K562 (cell line): ENCODE results near the gene VRK2. TPM values are rescaled to one million over a fixed set of nuclear protein-coding genes. Genes with fewer than 3 reads are reported as not detected.

Experiments used
- ATAC-seq: fragments of 200-7000 bp; cut with Tn5 transposase; 3 replicates; pipeline ENCODE4 v1.9.1; 2020; ENCODE audit warnings: moderate library complexity
- BruUV-seq: library from RNA; stranded (reverse); fragments of 400-500 nt; replicated peaks from 2 replicates; lab custom pipeline; 2021; lab: Mats Ljungman, UMichigan
- CTCF ChIA-PET: fragments of 300-600 bp; formaldehyde crosslinking; extraction: SDS; loops from one replicate; lab custom pipeline; 2021; ENCODE audit warnings: low intra/inter-chr PET ratio; lab: Yijun Ruan, JAX
- POLR2A ChIA-PET: fragments of 300-600, 350-650 bp; sonication (Branson Sonifier 250); formaldehyde crosslinking; extraction: SDS; loops from one replicate; lab custom pipeline; 2021; ENCODE audit warnings: antibody characterized with exemption, inconsistent platforms; lab: Yijun Ruan, JAX
- DNase-seq, 4 experiments: peaks; one replicate each; pipeline versions ENCODE4 v3.0.0 to v3.0.0-alpha.2; 2011 to 2018; ENCODE audit warnings: low spot score in 3 of 4, mixed read lengths in 3 of 4; ENCODE audit errors: extremely low read depth in 1 of 4
- FAIRE-seq: peaks from 2 replicates; lab custom pipeline; 2011; peaks lifted over from hg19 to GRCh38; lab: Jason Lieb, UNC
- H2AFZ ChIP-seq: 2 replicates; pipeline ENCODE4 v1.6.0; 2011; ENCODE audit warnings: low read depth, low read length, control low read depth, inconsistent platforms
- H3K27ac ChIP-seq: fragments of 200-600 bp; 3 replicates; pipeline ENCODE4 v1.8.0; 2011; ENCODE audit warnings: low read depth, mild to moderate bottlenecking, control low read depth, inconsistent platforms, low read length, moderate library complexity, mixed read lengths; ENCODE audit errors: extremely low read depth
- H3K27me3 ChIP-seq, 2 experiments: fragments of 300-600 bp in 1 of 2; 2 replicates in 1 of 2; 3 replicates in 1 of 2; pipeline versions ENCODE4 v1.6.0 to v1.8.0; 2011; ENCODE audit warnings: inconsistent platforms in 2 of 2, low read length in 2 of 2, mild to moderate bottlenecking in 1 of 2, mixed read lengths in 1 of 2, moderate library complexity in 1 of 2; ENCODE audit not compliant: control insufficient read depth in 2 of 2, insufficient read depth in 2 of 2
- H3K36me3 ChIP-seq: fragments of 300-600 bp; 3 replicates; pipeline ENCODE4 v1.8.0; 2011; ENCODE audit warnings: mild to moderate bottlenecking, low read length, inconsistent platforms; ENCODE audit not compliant: control insufficient read depth, insufficient read depth
- H3K4me1 ChIP-seq, 2 experiments: fragments of 200-600 bp in 1 of 2; replicated peaks in 1 of 2; 2 replicates in 1 of 2; 3 replicates in 1 of 2; pipeline versions ENCODE4 v1.5.1 to v1.8.0; 2011; ENCODE audit warnings: inconsistent platforms in 2 of 2, low read length in 2 of 2, mild to moderate bottlenecking in 1 of 2, mixed read lengths in 1 of 2, moderate library complexity in 1 of 2; ENCODE audit not compliant: control insufficient read depth in 2 of 2, insufficient read depth in 2 of 2
- H3K4me2 ChIP-seq: 2 replicates; pipeline ENCODE4 v1.6.1; 2011; ENCODE audit warnings: low read length, control low read depth, inconsistent platforms, mixed read lengths; ENCODE audit not compliant: insufficient read depth
- H3K4me3 ChIP-seq: fragments of 200-600 bp; sonication (generic), shearing (Covaris generic); 2 replicates; pipeline ENCODE4 v1.5.1; 2016; ENCODE audit warnings: control low read depth, inconsistent platforms
- H3K79me2 ChIP-seq: fragments of 200-600 bp; 3 replicates; pipeline ENCODE4 v1.8.0; 2011; ENCODE audit warnings: low read length, inconsistent platforms; ENCODE audit not compliant: control insufficient read depth, insufficient read depth
- H3K9ac ChIP-seq, 2 experiments: 2 replicates each; pipeline versions ENCODE4 v1.6.0 to v1.6.1; 2011; ENCODE audit warnings: low read depth in 2 of 2, low read length in 2 of 2, control low read depth in 1 of 2, inconsistent platforms in 1 of 2, mild to moderate bottlenecking in 1 of 2, mixed read lengths in 1 of 2; ENCODE audit not compliant: insufficient read depth in 1 of 2
- H3K9me1 ChIP-seq: one replicate; pipeline ENCODE4 v1.6.0; 2011; ENCODE audit warnings: inconsistent platforms, mild to moderate bottlenecking, low read length, moderate library complexity; ENCODE audit not compliant: control insufficient read depth, insufficient read depth
- H3K9me3 ChIP-seq: replicated peaks from 2 replicates; pipeline ENCODE4 v1.5.1; 2011; ENCODE audit warnings: low read depth, low read length, inconsistent platforms; ENCODE audit not compliant: control insufficient read depth, insufficient read depth
- H4K20me1 ChIP-seq: replicated peaks from 2 replicates; pipeline ENCODE4 v1.6.1; 2011; ENCODE audit warnings: low read length, inconsistent platforms, mixed read lengths; ENCODE audit not compliant: control insufficient read depth, insufficient read depth
- EP300 ChIP-seq: IDR thresholded peaks from 2 replicates; pipeline ENCODE4 v1.6.1; 2012; ENCODE audit warnings: low read length, improper control_type of control experiment
- FOSL1 ChIP-seq: fragments of 200-800 bp; sonication (Bioruptor generic); conservative IDR thresholded peaks from 2 replicates; pipeline ENCODE4 v1.6.1; 2016; ENCODE audit warnings: missing genetic modification characterization, missing compliant biosample characterization
- HINFP ChIP-seq: fragments of 450-650 bp; conservative IDR thresholded peaks from 2 replicates; pipeline ENCODE4 v1.6.1; 2016; ENCODE audit warnings: missing genetic modification characterization, low read depth, mild to moderate bottlenecking, control low read depth, missing compliant biosample characterization
- MCM7 ChIP-seq, 2 experiments: fragments of 450-650 bp; IDR thresholded peaks; 2 replicates each; pipeline ENCODE4 v1.6.1; 2016 to 2018
- MEF2D ChIP-seq: conservative IDR thresholded peaks from 2 replicates; pipeline ENCODE4 v1.6.1; 2016; ENCODE audit warnings: low read depth, missing genetic modification characterization, missing compliant biosample characterization
- MYC ChIP-seq, 2 experiments: fragments of 250-450 bp in 1 of 2; sonication (Bioruptor Pico) in 1 of 2; IDR thresholded peaks; 2 replicates each; pipeline versions ENCODE4 v1.5.1 to v1.6.1; 2012 to 2021; ENCODE audit warnings: low read depth in 2 of 2, borderline replicate concordance in 1 of 2, improper control_type of control experiment in 1 of 2, low read length in 1 of 2, mild to moderate bottlenecking in 1 of 2, moderate library complexity in 1 of 2
- NFIC ChIP-seq: fragments of 450-650 bp; IDR thresholded peaks from 2 replicates; pipeline ENCODE4 v1.6.1; 2017; ENCODE audit warnings: mild to moderate bottlenecking, inconsistent platforms
- RB1 ChIP-seq: fragments of 450-650 bp; IDR thresholded peaks from 2 replicates; pipeline ENCODE4 v1.6.1; 2017; ENCODE audit warnings: low read depth, mild to moderate bottlenecking
- RBM25 ChIP-seq: fragments of 200-400 bp; formaldehyde crosslinking; IDR thresholded peaks from 2 replicates; pipeline ENCODE4 v1.6.1; 2018; ENCODE audit warnings: low read length, low read depth, moderate library complexity; ENCODE audit not compliant: severe bottlenecking
- SRSF9 ChIP-seq: fragments of 200-400 bp; formaldehyde crosslinking; IDR thresholded peaks from 2 replicates; pipeline ENCODE4 v1.6.1; 2017; ENCODE audit warnings: low read depth, low read length, borderline replicate concordance
- STAG1 ChIP-seq: sonication (generic); formaldehyde crosslinking; IDR thresholded peaks from 2 replicates; pipeline ENCODE4 v1.5.0; 2020; ENCODE audit warnings: missing genetic modification reagents, borderline replicate concordance
- TARDBP ChIP-seq: fragments of 450-650 bp; IDR thresholded peaks from 2 replicates; pipeline ENCODE4 v1.6.1; 2016
- ZNF23 ChIP-seq: fragments of 250-450 bp; sonication (Bioruptor Pico); IDR thresholded peaks from 2 replicates; pipeline ENCODE4 v1.4.0; 2020; ENCODE audit warnings: mild to moderate bottlenecking
- ZNF324 ChIP-seq: fragments of 250-450 bp; sonication (Bioruptor Pico); IDR thresholded peaks from 2 replicates; pipeline ENCODE4 v1.4.0; 2020; ENCODE audit warnings: mild to moderate bottlenecking
- ZNF695 ChIP-seq: fragments of 450-650 bp; formaldehyde crosslinking; IDR thresholded peaks from 2 replicates; pipeline ENCODE4 v1.4.0; 2020; ENCODE audit warnings: mild to moderate bottlenecking, moderate library complexity
- WGBS: fragments of 100-300 bp; shearing (Covaris generic); methylation state at CpG from one replicate; pipeline ENCODE4 v1.1.6; 2016; ENCODE audit warnings: low coverage, mixed read lengths; ENCODE audit not compliant: insufficient coverage; ENCODE audit errors: missing lambda C conversion rate; 5-methylcytosine and 5-hydroxymethylcytosine counted together
- in situ Hi-C: fragments of 300-500 bp; cut with MboI; formaldehyde crosslinking; loops from 4 replicates; pipeline ENCODE4 v1.15.0; 2018; ENCODE audit warnings: inconsistent platforms, mixed read lengths
- intact Hi-C: fragments of 100-400 bp; cut with micrococcal nuclease; formaldehyde crosslinking; loops from 2 replicates; pipeline ENCODE4 v1.14.2; 2022
- polyA plus RNA-seq, 8 experiments: library from polyadenylated mRNA; depleted of rRNA in 4 of 8; stranded (reverse) in 5 of 8; unstranded in 3 of 8; fragments of >200 nt; fragmentation: Nextera tagmentation in 2 of 8; fragmentation: Illumina TruSeq in 1 of 8; extraction: Ambion mirVana in 2 of 8; extraction: Trizol in 1 of 8; gene quantifications; 2 replicates each; pipeline versions ENCODE4 v1.2.1 to v1.2.3, GENCODE V29; 2011 to 2014; ENCODE audit warnings: inconsistent platforms in 1 of 8, missing spikeins in 1 of 8
- total RNA-seq, 7 experiments: library from RNA; depleted of rRNA in 6 of 7; stranded (reverse); fragments of >200 nt in 6 of 7; fragmentation: Illumina TruSeq in 2 of 7; extraction: Trizol in 2 of 7; gene quantifications; 2 replicates each; pipeline versions ENCODE4 v1.2.1 to v1.2.3, GENCODE V29; 2011 to 2021; ENCODE audit warnings: low replicate concordance in 1 of 7
- TF ChIP-seq, protein P1 (sequence below): fragments of 250-450 bp; sonication (Bioruptor Pico); IDR thresholded peaks from 2 replicates; pipeline ENCODE4 v1.5.0; 2021; ENCODE audit warnings: mild to moderate bottlenecking, moderate library complexity

VRK2 gene
- total and polyA plus RNA-seq, 9 of the 15 experiments (the other 6 are each of a cell fraction or from before 2014, with no cell fraction given) = 22.6 to 49.2 (median 36.2) TPM

GRCh38 chr2:58039170-58039611 is 7.4 kb upstream of the VRK2 start (continued):
- 0 out of 2 replicates have a peak, but pooled peaks have one; percentile 11 for TF ChIP-seq HINFP (tag)
- TF ChIP-seq MYC (IDR thresholded peaks at IDR 0.05; ENCODE audit: low read depth, low read length) = 0 out of 2 replicates have a peak, but pooled peaks have one; percentile 19
- no peak for TF ChIP-seq MYC (CRISPR knock-in tag; IDR thresholded peaks at IDR 0.05; ENCODE audit: borderline replicate concordance, low read depth)
- peak; percentile 64; the same call in 1 of the 2 replicates for TF ChIP-seq EP300

- H3K27ac ChIP-seq = no peak overlapping the region
- H4K20me1 ChIP-seq = no peaks in the 10 kb centered on the region
- H3K4me3 ChIP-seq = no peak overlapping the region
- no peaks in the 10 kb centered on the region for H3K27me3 ChIP-seq
- no peaks in the 10 kb centered on the region for H3K9me1 ChIP-seq
- no peaks in the 10 kb centered on the region; the same call in 1 of the 2 replicates for H3K9me3 ChIP-seq
- peaks cover 29% of the 10 kb centered on the region for H3K79me2 ChIP-seq
- WGBS = 0% methylated on average over 2 of the region's 2 CpGs
- peak overlapping the region; percentile 4 for H2AFZ ChIP-seq
- ChIA-PET CTCF (no interaction called here), POLR2A (no interaction called here)
- DNase-seq = peak in 3 of 4 experiments; percentile 10 to 63 (median 12)
- intact Hi-C loops = no loop called here
- H3K36me3 ChIP-seq = no peaks in the 10 kb centered on the region; the same call in 2 of the 3 replicates
- ATAC-seq = no peak
- H3K9ac ChIP-seq = no peak overlapping the region
- in situ Hi-C loops = no loop called here
- FAIRE-seq = no peak
- BruUV-seq = no TSS peak
- no peak overlapping the region for H3K4me2 ChIP-seq
- peaks cover 21% of the 10 kb centered on the region in 2 experiments for H3K4me1 ChIP-seq
- TF ChIP-seq ZNF324 (CRISPR knock-in tag) = no peak
- TF ChIP-seq SRSF9 = no peak
- TF ChIP-seq, protein P1, sequence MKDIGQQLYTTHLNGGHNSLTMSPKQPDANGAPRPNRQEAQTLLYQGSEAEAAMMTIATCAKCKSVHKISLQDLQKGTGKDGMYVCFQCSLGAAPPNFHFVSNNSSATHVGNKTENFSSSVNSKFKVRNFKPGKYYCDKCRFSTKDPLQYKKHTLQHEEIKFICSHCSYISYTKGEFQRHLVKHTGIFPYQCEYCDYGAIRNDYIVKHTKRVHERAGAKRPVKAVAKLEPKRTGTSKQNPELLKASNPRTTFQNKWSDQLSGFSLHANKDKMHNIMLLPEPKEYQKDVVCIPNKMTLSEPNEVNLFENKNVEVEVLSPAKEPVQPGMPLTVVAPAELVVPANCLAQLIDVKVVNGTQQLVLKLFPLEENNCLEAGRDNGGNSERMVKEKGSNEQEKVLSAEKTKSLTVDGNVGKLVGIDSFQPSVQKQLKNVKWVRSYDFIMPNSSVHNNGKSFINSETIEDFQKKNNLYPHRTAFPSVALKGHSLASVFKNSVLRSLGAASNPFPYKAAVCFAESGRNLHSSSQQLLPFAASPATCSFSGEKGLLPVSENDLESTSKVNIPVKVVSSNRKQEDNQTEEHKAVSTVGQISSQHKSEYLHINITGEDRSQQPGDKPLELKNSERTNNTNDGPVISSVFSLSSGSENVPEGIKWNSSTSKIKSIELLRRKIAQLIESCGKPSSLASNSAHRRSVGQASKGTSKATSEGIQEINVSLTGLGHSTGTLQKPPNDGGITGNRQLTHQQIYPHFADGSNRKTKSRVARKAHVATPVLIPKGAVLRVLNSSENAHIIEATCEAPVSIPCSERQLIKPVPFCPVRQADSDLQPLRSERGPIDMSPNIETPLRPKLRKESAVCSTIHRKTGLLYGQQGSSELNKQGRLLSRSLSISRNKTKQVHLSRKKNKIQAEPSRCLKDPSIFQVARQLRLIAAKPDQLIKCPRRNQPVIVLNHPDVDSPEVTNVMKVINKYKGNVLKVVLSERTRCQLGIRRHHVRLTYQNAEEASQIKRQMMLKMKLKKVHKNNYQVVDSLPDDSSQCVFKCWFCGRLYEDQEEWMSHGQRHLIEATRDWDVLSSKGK (CRISPR knock-in tag) = no peak
- TF ChIP-seq TARDBP = no peak
- TF ChIP-seq ZNF23 (CRISPR knock-in tag) = no peak
- TF ChIP-seq NFIC = peak; percentile 100
- no peak for TF ChIP-seq MEF2D (tag)
- TF ChIP-seq RB1 = no peak
- TF ChIP-seq RBM25 = no peak
- TF ChIP-seq STAG1 (CRISPR knock-in tag) = no peak
- TF ChIP-seq ZNF695 = no peak
- TF ChIP-seq MCM7 (IDR thresholded peaks at IDR 0.05) = no peak
- TF ChIP-seq FOSL1 = peak; percentile 68
Measured at GRCh38 chr2:58042486-58042970, 4.1 kb upstream of the VRK2 start.
